ENCODE data around the gene MANBA. TPM values are rescaled to one million over a fixed set of nuclear protein-coding genes. Genes with fewer than 3 reads are reported as not detected.

MANBA gene
- total RNA-seq, 4 donors from 2014 or later = 10.4 to 21.7 (median 15.1) TPM

- Histone ChIP-seq H3K36me3 (peaks cover 0 to 98% (median 19%) of the 10 kb centered on the region in 3 donors), H3K27ac (no peak overlapping the region), H3K9me3 (no peaks in the 10 kb centered on the region), H3K4me1 (peaks cover 0 to 12% (median 5%) of the 10 kb centered on the region in 3 donors), H3K4me3 (no peak overlapping the region), H3K27me3 (no peaks in the 10 kb centered on the region)
- intact Hi-C loops (cut with DNase I) = no loop called here
- no peak for TF ChIP-seq CTCF (IDR thresholded peaks at IDR 0.05)
- TF ChIP-seq POLR2A (IDR thresholded peaks at IDR 0.05) = no peak
- DNase-seq = no peak
- WGBS, 2 donors = 85 to 96% methylated on average over 8 of the region's 8 CpGs
These were observed 159.1 kb downstream of the MANBA start for GRCh38 chr4:102601586-102602227.

- no peak for DNase-seq
- Histone ChIP-seq H3K4me1 (peaks cover 0 to 12% (median 5%) of the 10 kb centered on the region in 3 donors), H3K27ac (no peak overlapping the region), H3K9me3 (no peaks in the 10 kb centered on the region), H3K27me3 (no peaks in the 10 kb centered on the region), H3K4me3 (no peak overlapping the region), H3K36me3 (peaks cover 0 to 99% (median 24%) of the 10 kb centered on the region in 3 donors)
- intact Hi-C loops (cut with DNase I) = no loop called here
- no peak for TF ChIP-seq CTCF (IDR thresholded peaks at IDR 0.05)
- TF ChIP-seq POLR2A (IDR thresholded peaks at IDR 0.05) = no peak
These were observed 160.1 kb downstream of the MANBA start for GRCh38 chr4:102600689-102601088.

- no peak for DNase-seq
- no peak overlapping the region for H3K4me3 ChIP-seq
- TF ChIP-seq POLR2A (IDR thresholded peaks at IDR 0.05) (no peak), CTCF (IDR thresholded peaks at IDR 0.05) (no peak)
- no peaks in the 10 kb centered on the region for H3K27me3 ChIP-seq
- 72 to 74% methylated on average over 3 of the region's 3 CpGs for WGBS, 2 donors
- peaks cover 0 to 12% (median 5%) of the 10 kb centered on the region in 3 donors for H3K4me1 ChIP-seq
- H3K9me3 ChIP-seq = no peaks in the 10 kb centered on the region
- H3K27ac ChIP-seq = no peak overlapping the region
- H3K36me3 ChIP-seq = peaks cover 0 to 99% (median 29%) of the 10 kb centered on the region in 3 donors
- intact Hi-C loops (cut with DNase I) = no loop called here
These were observed 160.9 kb downstream of the MANBA start for GRCh38 chr4:102599886-102600285.

GRCh38 chr4:102599455-102599854 is 161.3 kb downstream of the MANBA start:
- no peak for TF ChIP-seq POLR2A (IDR thresholded peaks at IDR 0.05)
- TF ChIP-seq CTCF (IDR thresholded peaks at IDR 0.05) = no peak
- H3K36me3 ChIP-seq = peaks cover 0 to 99% (median 29%) of the 10 kb centered on the region in 3 donors
- H3K9me3 ChIP-seq = no peaks in the 10 kb centered on the region
- no peak overlapping the region for H3K4me3 ChIP-seq
- H3K4me1 ChIP-seq = peaks cover 0 to 12% (median 5%) of the 10 kb centered on the region in 3 donors
- no peak overlapping the region for H3K27ac ChIP-seq
- 48 to 61% methylated on average over 4 of the region's 4 CpGs for WGBS, 2 donors
- intact Hi-C loops (cut with DNase I) = no loop called here
- no peak for DNase-seq
- no peaks in the 10 kb centered on the region for H3K27me3 ChIP-seq

GRCh38 chr4:102598762-102599374 is 161.9 kb downstream of the MANBA start:
- Histone ChIP-seq H3K9me3 (no peaks in the 10 kb centered on the region), H3K36me3 (peaks cover 0 to 99% (median 25%) of the 10 kb centered on the region in 3 donors), H3K27me3 (no peaks in the 10 kb centered on the region), H3K4me1 (peaks cover 0 to 12% (median 5%) of the 10 kb centered on the region in 3 donors), H3K27ac (peak overlapping the region in 1 of 4 donors; percentile 12), H3K4me3 (no peak overlapping the region)
- no peak for TF ChIP-seq POLR2A (IDR thresholded peaks at IDR 0.05)
- no peak for TF ChIP-seq CTCF (IDR thresholded peaks at IDR 0.05)
- WGBS, 2 donors = 71 to 78% methylated on average over 6 of the region's 6 CpGs
- intact Hi-C loops (cut with DNase I) = no loop called here
- no peak for DNase-seq

Data from esophagus squamous epithelium (tissue), 5 donors.